Measurements from ENCODE around the gene LCOR.
"Not testable (repeated sequence)": the region's sequence is repeated elsewhere in the genome, so short reads cannot be mapped to it uniquely, and the experiment has no call there.

Gene LCOR

DNA sequence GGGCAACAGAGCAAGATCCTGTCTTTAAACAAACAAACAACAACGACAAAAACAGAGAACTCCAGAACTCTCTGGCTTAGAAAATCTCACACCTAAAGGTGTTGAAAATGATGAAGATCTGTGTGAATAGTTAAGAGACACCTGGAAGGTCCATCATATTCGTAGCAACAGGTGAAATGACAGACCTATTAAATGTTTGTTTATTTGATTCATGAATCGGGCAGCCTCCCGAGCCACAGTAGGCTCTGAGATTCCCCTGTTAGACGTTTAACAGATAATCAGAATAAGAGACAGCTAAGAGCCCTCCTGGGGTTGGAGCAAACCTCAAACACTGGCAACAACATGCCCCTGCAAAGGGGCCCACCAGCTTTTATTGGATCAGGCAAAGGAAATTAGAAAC, 103.7 kb downstream of the LCOR start:
- DNase-seq (ENCODE audit: low read depth in 2 of 2), result no peak

GRCh38 chr10:96943161-96943560, 111.1 kb downstream of the LCOR start:
- not testable (repeated sequence) for DNase-seq (ENCODE audit: low read depth in 2 of 2)

DNA sequence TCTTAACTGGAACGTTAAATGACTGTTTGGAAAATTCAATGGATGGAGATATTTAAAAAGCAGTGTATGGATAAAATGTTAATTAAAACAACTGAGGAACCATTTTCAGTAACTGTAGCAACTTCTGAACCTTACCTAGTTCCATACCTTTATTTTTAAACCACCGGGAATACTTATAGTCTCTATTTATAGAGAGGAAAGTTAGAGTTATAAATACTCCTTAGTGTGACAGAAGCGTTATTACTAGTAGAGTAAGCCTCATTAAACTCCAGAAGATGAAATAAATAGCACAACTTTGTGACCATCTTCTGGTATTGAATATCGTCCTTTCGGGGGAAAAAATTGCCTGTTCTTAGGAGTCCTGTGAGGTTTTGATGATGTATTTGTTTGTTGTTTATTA, 114.9 kb downstream of the LCOR start:
- no peak for DNase-seq (ENCODE audit: low read depth in 2 of 2)

DNA sequence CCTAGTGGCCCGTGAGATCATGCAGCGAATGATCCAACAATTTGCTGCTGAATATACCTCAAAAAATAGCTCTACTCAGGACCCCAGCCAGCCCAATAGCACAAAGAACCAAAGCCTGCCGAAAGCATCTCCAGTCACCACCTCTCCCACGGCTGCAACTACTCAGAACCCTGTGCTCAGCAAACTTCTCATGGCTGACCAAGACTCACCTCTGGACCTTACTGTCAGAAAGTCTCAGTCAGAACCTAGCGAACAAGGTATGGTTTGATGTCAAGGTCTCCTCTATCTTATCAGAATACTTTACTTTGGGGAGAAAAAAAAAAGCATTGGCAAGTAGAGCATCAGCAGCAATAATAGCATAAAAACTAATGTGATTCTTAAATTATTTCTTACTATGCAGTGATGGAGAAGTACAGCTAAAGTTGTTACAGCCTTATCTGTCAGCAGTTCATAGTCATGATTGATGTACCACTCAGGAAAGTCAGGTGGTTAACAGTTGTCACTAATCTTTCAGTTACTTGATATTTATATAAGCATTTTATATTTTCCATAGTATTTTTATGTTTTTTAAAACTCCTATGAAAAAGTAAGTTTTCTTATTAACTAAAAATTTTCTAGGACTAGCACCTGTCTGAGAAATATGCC, 117.1 kb downstream of the LCOR start:
- DNase-seq (ENCODE audit: low read depth in 2 of 2), result no peak

DNA sequence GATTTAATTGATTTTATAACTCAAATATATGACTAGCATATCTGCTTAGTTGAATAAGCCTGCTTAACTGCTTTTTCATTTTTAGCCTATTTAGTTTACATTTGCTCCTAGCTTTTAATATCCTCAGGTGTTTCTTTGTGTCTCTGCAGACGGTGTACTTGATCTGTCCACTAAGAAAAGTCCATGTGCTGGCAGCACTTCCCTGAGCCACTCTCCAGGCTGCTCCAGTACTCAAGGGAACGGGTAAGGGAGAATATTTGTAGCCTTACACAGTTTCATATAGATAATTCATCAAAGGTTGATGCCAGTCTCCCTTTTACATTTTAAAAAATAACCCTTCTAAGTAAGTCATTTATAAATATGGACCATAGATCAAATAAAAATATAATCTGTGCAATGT, 119.9 kb downstream of the LCOR start:
- DNase-seq (ENCODE audit: low read depth in 2 of 2), result no peak

- DNase-seq (ENCODE audit: low read depth in 2 of 2), result no peak
Observed at GRCh38 chr10:96955794-96956193, 123.7 kb downstream of the LCOR start.

- no peak for DNase-seq (ENCODE audit: low read depth in 2 of 2)
Observed at GRCh38 chr10:96958071-96958470, 126.0 kb downstream of the LCOR start.

DNA sequence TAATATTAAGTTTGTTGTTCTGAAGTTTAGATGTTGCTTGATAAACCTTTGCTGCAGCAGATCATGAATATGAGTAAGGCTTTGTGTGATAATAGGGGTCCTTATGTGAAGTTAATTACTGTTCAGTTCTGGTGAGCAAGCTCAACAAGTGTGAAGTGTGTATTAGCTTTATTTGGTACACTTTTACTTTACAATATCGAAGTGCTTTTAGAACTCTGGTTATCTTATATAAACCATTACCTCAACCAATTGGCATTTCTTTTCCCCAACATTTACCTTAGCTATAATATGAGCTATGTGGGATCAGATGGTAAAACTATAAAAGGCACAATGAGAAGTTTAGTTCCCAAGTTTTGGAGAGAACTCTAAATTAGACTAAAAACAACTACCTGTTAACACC, 127.6 kb downstream of the LCOR start:
- DNase-seq (ENCODE audit: low read depth in 2 of 2), result no peak

DNA sequence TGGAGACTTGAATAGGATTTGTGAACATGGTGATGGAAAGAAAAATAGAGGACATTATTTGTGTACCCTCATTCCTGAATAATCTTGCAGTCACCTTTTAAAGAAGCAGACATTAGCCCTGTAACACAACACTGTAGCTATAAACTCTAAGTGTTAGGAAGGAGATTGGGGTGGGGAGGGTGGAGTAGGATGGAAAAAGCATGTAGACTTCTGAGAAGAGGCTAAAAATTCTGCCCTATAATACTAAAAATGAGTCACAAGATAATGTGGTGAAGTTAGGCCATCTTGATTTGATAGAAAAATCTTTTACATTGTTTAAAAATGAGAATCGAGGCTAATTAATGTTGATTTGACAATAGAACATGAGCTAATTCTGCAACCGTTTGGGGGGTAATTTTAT, 128.8 kb downstream of the LCOR start:
- DNase-seq (ENCODE audit: low read depth in 2 of 2), result no peak

DNA sequence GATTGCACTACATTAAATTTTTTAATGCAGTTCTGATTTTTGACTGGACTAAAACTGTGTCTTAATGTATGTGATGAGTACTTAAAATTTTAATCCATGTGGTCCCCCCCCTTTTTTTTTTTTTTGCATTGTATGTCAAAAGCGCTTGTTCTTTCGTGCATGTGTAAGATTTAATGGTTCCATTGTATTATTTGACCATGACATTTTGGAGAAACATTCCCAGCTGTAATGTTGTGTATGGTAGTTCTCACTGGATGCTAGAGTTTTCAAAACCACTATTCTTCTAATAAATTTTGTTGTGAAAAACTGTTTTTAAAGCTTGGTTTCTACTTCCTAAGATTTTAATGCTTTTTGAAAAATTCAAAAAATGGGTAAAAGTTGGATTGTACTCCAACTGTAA, 132.0 kb downstream of the LCOR start:
- DNase-seq (ENCODE audit: low read depth in 2 of 2), result no peak

DNA sequence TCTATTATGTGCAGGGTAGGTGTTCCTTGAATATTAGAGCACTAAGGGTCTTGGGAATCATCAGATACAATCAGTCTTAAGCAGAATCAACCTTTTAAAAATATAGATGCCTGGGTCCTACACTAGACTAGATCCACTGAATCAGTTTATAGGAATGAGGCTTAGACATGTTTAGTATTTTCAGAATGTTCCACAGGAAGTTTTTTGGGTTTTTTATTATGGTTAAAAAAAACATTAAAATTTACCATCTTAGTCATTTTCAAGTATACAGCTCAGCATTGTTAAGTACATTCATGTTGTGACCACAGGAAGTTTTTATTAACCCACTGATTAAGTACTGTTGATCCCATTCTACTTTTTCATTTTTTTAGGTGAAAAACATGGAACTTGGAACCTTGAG, 135.7 kb downstream of the LCOR start:
- DNase-seq (ENCODE audit: low read depth in 2 of 2), result no peak

DNA sequence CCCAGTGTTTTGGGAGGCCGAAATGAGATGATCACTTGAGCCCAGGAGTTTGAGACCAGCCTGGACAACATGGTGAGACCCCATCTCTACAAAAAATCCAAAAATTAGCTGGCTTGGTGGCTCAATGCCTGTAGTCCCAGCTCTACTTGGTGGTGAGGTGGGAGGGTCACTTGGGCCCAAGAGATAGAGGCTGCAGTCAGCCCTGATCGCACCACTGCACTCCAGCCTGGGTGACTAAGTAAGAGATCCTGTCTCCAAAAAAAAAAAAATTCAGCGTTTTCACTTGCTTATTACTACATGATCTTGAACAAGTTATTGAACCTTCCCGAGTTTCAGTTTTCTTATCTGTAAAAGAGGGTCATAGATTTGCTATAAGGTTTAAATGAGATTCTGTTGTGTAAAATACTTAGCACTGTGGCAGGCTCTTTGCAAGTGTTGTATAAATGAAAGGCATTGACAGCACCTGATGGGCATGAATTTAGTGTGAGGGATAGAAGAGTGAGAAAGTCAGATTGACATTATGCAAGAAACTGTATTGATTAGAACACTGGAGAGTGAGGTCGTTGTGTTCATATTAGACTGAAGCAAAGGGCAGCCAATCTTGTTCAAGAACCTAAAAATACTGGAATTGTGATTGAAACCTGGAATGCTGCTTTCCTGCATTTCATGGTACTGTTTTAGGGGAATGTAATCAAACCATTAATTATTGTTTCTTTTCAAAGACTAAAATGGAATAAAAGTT, 136.8 kb downstream of the LCOR start:
- DNase-seq (ENCODE audit: low read depth in 2 of 2), result no peak

DNA sequence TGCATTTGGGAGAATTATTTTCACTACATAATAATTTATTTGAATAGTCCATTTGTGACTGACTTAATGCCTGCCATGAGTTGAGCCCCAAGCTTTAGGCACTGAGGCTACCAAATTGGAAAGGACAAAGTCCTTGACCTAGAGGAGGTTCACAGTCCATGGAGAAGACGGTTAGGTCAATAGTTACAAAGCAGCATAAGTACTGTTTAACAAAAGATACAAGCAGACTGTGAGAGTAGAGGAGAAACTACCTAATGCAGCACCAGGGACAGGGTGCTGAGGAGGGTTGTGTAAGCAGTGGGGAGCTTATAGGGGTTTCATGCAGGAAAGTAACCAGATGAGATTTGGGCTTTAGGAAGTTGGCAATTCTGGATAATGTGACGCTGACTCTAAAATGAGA, 139.2 kb downstream of the LCOR start:
- no peak for DNase-seq (ENCODE audit: low read depth in 2 of 2)

DNA sequence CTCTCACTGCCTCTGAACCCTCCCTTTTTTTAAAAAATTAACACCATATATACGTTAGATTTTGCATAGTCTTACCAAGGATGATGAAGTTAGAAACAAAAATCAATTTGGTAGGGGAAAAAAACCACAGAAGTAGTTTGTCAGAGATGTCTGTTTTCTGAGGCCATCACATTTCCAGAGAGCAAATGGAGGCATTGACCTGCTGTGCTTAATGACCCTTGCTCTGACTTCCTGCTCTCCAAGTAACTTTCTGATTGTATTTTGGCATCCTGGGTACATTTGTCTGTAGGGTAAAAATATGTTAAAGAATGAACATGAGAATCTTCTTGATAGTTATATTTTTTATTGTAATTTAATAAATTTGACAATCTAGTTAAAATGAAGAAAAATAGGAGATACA, 140.2 kb downstream of the LCOR start:
- no peak for DNase-seq (ENCODE audit: low read depth in 2 of 2)

- DNase-seq (ENCODE audit: low read depth in 2 of 2), result no peak
Observed at GRCh38 chr10:96973809-96974747, 142.0 kb downstream of the LCOR start.

GRCh38 chr10:96975136-96975535, 143.0 kb downstream of the LCOR start:
- no peak for DNase-seq (ENCODE audit: low read depth in 2 of 2)

GRCh38 chr10:96978621-96979154, 146.6 kb downstream of the LCOR start:
- no peak for DNase-seq (ENCODE audit: low read depth in 2 of 2)

DNA sequence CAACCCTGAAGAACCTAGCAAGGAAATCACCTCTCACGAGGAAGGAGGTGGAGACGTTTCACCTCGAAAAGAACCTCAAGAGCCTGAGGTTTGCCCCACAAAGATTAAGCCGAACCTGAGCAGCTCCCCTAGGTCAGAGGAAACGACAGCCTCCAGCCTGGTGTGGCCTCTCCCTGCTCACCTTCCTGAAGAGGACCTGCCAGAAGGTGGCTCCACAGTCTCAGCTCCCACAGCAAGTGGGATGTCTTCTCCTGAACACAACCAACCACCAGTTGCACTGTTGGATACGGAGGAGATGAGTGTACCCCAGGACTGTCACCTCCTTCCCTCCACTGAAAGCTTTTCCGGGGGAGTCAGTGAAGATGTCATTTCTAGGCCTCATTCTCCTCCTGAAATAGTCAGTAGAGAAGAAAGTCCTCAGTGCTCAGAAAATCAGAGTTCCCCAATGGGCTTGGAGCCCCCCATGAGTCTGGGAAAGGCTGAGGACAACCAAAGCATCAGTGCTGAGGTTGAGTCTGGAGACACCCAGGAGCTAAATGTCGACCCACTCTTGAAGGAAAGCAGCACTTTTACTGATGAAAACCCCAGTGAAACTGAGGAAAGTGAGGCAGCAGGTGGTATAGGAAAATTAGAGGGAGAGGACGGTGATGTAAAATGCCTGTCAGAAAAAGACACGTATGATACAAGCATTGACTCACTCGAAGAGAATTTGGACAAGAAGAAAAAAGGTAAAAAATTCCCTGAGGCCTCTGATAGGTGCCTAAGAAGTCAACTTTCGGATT, 150.2 kb downstream of the LCOR start:
- DNase-seq (ENCODE audit: low read depth in 2 of 2), result no peak

DNA sequence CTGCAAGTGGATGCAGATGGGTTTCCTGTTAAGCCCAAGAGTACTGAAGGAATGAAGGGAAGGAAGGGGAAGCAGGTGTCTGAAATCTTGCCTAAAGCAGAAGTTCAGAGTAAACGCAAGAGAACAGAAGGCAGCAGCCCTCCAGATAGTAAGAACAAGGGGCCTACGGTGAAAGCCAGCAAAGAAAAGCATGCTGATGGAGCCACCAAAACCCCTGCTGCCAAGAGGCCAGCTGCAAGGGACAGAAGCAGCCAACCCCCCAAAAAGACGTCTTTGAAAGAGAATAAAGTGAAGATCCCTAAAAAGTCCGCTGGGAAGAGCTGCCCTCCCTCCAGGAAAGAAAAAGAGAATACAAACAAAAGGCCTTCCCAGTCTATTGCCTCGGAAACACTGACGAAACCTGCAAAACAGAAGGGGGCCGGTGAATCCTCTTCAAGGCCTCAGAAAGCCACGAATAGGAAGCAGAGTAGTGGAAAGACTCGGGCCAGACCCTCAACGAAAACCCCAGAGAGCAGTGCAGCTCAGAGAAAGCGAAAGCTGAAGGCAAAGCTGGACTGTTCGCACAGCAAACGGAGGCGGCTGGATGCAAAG, 152.5 kb downstream of the LCOR start:
- DNase-seq (ENCODE audit: low read depth in 2 of 2), result no peak

DNA sequence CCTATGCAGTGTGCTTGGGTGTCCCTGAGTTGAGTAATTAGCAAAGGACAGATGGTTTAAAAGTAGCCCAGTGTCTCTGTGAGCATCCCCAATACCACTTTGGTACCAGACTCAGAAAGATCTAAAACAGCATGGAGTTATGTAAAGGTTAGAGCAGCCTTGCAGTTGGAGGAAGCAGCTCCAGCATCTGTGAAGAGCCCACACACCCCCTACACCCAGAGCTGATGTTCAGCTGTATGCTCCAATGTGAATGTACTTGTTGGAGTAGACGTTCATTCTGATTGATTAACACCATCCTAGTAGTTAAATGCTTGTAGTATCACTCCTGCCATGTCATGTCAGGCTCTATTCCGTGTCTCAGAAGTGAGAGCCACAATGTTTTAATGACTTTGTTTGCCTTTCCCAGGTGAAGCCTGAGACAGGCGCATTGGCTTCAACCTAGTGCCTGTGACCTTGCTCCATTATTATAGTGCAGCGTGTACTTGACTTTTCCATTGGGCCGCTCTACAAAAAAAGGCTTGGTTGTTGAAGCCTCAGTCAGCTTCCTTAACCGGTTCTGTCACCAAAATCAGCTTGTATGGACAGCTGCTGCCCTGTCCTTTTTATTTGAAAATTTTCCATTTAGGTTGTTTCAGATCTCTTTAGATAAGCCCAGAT, 154.2 kb downstream of the LCOR start:
- no peak for DNase-seq (ENCODE audit: low read depth in 2 of 2)
